HG02870 (cell line): ENCODE results near the gene SULT4A1.

Experiments
- ATAC-seq: cut with Tn5 transposase; IDR thresholded peaks from one replicate; pipeline ENCODE4 v1.9.1; 2021; ENCODE audit warnings: mild to moderate bottlenecking, moderate library complexity; ENCODE audit not compliant: unreplicated experiment

The SULT4A1 gene

DNA sequence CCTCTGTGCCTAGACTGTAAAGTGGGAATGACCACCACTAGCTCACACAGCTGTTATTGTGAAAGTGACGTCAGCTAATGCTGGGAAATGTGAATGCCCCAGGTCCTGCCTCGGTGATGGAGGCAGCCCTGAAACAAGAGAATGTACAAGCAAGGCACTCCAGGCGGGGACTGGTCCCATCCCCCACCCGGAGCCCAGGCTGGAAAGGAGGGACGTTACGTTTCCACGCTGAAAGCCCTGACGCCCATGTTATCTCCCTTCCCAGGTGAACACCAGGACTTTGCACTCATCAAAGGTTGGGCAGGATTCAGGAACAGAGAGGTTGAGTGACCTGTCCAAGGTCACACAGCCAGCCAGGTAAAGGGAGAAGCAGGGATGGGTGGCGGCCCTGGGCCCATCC, 784 bp downstream of the SULT4A1 start:
- no peak for ATAC-seq

GRCh38 chr22:43860831-43861230, 1.5 kb downstream of the SULT4A1 start:
- ATAC-seq: no peak

GRCh38 chr22:43860126-43860525, 2.2 kb downstream of the SULT4A1 start:
- no peak for ATAC-seq

DNA sequence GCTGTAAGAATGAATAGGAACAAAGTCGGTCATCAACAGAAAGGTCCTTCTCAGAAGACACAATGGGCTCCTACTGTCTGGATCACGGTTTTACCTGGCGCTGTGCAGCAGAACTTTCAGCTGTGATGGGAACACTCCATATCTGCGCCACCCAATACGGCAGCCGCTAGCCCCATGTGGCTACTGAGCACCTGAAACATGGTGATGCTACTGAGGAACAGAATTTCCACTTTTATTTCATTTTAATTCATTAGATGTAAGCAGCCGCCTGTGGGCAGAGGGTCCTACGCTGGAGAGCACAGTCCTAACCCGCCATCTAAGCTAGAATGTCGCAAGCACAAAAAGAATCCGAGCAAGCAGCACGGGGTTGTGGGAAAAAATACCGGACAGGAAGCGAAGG, 2.7 kb downstream of the SULT4A1 start:
- no peak for ATAC-seq

DNA sequence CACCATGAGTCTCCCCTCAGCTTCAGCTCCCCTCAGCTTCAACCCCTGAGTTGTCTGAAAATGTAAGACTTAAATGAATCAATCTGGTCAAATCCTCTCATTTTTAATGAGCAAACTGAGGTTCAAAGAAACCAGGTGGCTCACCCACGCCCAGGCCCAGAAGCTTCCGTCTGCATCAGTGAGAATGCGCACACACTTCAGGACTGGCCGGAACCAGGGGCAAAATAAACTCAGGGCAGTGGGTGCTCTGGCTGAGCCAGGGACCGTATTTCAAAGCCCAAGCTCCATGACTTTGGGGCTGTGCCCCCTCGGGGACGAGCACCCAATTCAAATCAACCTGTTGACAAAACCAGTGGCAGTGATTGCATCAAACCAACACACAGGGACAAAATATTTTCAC, 3.1 kb downstream of the SULT4A1 start:
- no peak for ATAC-seq

- no peak for ATAC-seq
These were observed 4.0 kb downstream of the SULT4A1 start for GRCh38 chr22:43858156-43858895.

DNA sequence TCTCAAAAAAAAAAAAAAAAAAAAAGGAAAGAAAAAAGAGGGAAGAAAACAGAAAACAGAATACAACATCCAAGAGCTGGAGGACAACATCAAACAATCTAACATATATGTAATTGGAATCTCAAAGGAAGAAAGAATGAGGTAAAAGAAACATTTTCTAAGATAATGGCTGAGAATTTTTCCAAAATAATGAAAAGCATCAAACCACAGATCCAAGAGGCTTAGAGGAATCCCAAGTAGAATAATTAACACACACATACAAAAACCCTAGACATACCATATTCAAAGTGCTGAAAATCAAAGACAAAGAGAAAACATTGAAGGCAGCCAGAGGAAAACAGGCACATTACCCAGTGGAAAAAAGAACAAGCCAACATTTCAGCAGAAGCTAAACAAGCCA, 4.9 kb downstream of the SULT4A1 start:
- ATAC-seq: no peak

- ATAC-seq: no peak
These were observed 6.9 kb downstream of the SULT4A1 start for GRCh38 chr22:43855431-43855830.

DNA sequence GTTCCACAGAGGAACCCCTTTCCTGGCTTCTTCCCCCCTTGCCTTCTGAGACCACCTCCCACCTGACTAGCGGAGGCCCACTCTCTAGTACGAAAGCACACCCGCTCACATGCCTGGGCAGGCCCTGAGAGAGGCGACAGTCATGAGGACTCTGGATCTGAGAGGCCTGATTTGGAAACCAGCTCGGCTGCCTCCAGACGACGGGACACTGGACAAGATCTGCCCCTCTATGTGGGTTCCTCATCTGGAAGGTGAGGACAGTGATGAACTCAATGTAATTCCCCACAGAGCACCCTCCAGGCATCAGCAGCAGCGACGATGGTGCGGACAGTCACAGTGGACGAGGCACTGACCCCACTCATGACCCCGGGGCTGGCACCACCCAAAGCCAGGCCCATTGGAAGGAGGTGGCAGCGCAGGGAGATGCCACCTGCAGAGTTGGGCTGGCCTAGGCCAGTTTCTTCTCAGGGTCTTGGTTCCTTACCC, 7.5 kb downstream of the SULT4A1 start:
- ATAC-seq: no peak

DNA sequence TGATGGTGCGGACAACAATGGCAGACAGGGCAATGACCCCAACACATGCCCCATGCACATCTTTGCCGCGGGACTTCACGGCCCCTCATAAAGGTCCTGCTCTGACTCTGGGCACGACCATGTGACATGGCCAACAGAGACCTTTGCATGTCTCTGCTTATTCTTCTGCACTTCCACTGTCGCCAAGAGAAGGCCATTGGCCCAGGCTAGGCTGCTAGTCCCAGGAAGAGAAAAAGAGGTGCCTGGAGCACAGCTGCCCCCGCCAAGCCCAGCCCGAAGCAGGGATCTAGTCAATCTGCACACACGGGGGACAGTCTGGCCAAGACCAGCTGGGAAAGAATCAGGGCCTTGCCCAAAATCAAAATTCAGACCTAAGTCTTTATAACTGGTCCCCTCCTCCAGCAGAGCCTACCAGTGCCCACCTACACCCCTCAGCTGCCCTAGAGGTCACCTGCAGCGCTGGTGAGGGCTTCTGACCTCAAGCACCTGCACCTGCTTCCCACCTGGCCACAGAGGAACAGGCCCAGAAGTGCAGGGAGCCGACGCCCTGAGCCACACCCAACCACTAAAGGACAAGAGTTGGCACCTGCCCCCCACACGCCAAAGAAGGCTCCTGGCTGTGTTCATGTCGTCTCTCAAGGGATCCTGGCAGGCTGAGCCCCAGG, 8.1 kb downstream of the SULT4A1 start:
- ATAC-seq: no peak

DNA sequence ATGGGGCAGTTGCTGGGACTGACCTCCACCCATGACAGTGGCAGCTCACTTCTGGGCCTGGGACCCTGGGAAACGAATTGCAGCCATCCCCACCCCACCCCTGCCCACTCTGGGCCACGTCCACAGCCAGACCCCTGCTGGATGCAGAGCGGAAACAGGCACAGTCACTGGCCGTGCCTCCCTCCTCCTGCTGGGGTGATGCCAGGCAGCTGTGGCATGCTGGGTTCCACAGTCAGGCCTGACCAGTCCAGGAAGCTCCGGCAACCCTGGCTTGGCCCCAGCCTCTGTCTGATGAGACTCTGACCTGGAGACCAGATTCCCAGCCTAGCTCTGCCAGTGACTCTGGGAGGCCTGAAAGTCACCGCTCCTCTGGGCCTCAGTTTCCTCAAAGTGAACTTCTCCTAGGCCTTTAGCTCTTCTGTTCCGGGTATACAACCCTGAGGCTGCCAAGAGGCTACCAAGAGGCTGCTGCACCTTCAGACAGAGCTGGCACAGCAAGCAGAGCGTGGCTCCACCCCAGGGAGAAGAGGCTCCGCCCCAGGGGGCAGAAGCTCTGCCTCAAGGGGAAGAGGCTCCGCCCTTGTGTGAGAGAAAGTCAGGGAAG, 8.9 kb downstream of the SULT4A1 start:
- ATAC-seq: no peak

DNA sequence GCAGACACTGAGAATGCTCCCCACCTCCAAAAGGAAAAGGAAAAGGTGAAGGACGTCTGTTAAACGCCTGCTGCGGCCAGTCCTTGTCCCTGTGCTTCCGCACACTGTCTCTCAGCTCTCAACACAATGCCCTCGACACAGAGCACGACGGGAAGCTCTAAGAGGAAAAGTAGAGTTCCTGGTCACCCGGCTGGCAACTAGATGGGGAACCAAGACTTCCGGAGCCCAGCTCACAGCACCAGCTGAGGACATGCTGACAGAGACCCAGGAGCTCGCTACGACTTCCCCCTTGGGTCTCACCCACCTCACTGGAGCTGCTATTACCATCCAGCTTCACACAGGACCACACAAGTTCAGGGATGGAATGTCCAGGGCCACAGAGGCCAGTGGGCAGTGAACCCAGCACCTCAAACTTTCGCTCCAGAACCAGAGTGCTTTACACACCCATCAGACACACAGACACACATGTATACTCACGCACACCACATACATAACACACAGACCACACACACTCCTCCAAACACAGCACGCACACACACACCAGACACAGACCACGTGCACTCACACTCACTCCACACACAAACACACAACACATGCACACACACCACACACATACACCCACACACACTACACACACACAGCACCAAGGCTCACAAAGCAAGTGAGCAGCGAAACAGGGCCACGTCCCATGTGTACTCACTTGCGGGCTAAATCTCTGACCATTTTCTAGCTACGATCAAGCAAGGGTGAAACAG, 9.6 kb downstream of the SULT4A1 start:
- no peak for ATAC-seq

- no peak for ATAC-seq
These were observed 10.4 kb downstream of the SULT4A1 start for GRCh38 chr22:43851979-43852307.

DNA sequence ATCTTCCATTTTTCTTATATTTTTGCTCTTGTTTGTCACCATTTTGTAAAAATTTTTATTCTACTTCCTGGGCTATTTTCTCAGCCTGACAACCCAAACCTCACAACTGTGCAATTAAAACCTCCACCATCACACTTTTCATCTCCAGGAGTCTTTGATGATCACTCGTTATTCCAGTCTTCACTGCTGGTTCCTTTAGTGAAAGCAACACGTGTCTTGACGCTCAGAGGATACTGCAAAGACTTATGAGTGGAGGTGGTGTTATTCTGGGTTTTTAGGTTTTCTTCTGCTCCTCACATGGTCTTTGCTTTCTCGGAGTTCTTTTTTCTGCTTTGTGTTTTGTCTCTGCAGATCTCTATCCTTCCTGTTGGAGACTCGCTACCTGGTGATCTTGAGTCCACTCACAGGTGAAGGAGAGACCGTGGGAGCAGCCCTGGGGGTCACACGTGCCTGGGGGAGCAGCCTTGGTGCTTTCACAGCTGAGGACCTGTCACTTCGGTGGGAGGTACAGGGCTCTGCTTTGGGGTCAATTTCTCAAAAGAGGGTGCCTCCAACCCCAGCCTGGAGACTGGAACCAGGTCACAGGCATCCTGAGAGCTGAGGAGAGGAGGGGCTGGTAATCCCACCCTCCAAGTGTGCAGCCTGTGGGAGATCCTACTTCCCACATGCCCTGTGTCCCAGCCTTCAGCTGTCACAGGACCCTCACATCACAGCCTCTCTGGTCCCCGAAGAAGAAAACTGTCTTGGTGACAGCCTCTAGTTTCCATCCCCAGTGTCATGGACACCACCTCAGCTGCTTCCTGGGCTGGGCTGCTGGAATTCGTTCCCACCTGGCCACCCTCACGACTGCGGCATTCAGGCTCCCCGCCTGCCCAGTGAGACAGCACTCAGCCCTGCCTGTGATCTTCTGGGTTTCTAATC, 11.0 kb downstream of the SULT4A1 start:
- ATAC-seq: no peak

DNA sequence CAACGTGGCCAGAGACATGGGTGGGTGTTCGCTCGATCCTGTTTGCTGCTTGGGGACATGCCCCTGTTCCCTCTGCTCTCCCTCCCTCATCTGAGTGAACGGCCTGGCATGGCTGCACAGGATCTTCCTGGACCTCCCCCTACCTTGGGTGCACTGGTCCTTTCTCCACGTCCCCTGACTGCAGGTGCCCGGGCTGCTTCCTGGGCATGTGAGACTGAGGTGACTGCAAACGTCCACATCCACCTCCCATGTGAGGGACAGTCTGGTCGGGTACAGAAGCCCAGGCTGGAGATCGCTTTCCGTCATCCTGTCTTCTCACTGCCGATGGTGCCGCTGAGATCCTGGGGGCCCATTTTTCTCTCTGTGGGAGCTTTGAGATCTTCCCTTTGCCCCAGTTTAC, 11.8 kb downstream of the SULT4A1 start:
- no peak for ATAC-seq

DNA sequence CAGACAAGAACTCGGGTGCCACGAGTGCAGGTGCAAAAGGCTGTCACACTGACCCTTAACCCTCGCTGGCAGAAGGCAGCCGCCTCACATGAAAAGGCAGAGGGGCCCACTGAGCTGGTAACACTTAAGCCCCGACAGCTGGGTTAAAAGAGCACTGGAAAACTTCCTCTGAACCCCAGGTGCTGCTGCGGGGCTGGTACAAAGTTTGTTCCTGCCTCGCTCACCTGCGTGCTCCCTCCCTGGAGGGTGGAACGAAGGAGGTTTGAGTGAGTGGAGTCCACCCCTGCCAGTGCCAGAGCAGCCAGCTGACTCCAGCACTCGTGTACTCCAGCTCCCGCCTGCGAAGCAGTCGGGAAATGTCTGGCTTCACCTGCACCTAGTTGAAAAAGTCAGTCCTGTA, 12.6 kb downstream of the SULT4A1 start:
- no peak for ATAC-seq

GRCh38 chr22:43848366-43849171, 13.7 kb downstream of the SULT4A1 start:
- ATAC-seq: no peak

GRCh38 chr22:43847376-43848289, 14.7 kb downstream of the SULT4A1 start:
- ATAC-seq: no peak

- no peak for ATAC-seq
These were observed 15.3 kb downstream of the SULT4A1 start for GRCh38 chr22:43846966-43847365.
